Upper lobe of left lung (tissue), 4 donors: Measurements from ENCODE around the gene KASH5.

Source experiments
- POLR2A ChIP-seq, 4 donors: fragments of 450-650 bp; IDR thresholded peaks; one replicate each; pipeline ENCODE4 v1.5.1; 2016 to 2017; ENCODE audit warnings: antibody characterized with exemption in 4 of 4, mild to moderate bottlenecking in 2 of 4
- POLR2AphosphoS5 ChIP-seq, 2 donors: sonication (generic); formaldehyde crosslinking; IDR thresholded peaks; one replicate each; pipeline ENCODE4 v1.5.1; 2017; ENCODE audit warnings: antibody characterized with exemption in 2 of 2
- TF ChIP-seq, protein P1 (sequence below), 6 experiments: fragments of 450-650 bp in 4 of 6; fragments of 200-600 bp in 2 of 6; sonication (generic) in 2 of 6; IDR thresholded peaks; one replicate each; pipeline ENCODE4 v1.5.1; 2016 to 2019; ENCODE audit warnings: antibody characterized with exemption in 6 of 6

DNA sequence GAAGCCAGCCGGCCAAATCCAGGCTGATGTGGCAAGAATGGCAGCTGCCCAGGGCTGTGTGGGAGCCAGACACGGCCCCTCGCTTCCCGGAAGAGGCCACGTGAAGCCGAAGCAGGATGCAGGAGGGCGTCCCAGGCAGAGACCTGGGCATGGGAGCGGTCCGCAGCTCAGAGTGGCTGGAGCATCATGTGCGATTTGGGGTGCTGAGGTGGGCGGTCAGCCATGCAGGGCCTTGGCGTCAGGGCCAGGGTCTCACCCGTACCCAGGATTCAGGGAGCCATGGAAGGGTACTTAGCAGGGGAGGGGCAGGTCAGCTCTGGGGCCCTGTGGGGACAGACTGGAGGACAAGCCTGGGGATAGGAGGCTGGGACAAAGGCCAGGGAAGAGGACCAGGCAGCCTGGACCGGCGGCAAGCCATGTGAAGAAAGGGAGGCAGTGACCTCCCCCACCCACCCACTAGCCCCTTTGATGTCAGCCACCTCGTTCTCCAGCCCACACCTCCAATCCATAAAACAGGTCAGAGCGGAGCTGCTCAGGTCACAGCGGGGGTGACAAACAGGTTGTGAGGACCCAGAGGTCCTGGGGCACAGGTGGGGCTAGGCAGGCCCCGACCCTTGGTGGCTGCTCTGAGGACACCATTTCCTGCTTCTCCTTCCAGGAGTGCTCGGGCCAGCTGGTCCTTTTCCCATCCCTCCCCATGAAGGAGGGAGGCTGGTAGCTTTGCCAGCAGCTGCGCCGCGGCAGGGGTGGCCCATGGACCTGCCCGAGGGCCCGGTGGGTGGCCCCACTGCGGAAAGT lies 2.3 kb downstream of the KASH5 start:
- TF ChIP-seq, protein P1, sequence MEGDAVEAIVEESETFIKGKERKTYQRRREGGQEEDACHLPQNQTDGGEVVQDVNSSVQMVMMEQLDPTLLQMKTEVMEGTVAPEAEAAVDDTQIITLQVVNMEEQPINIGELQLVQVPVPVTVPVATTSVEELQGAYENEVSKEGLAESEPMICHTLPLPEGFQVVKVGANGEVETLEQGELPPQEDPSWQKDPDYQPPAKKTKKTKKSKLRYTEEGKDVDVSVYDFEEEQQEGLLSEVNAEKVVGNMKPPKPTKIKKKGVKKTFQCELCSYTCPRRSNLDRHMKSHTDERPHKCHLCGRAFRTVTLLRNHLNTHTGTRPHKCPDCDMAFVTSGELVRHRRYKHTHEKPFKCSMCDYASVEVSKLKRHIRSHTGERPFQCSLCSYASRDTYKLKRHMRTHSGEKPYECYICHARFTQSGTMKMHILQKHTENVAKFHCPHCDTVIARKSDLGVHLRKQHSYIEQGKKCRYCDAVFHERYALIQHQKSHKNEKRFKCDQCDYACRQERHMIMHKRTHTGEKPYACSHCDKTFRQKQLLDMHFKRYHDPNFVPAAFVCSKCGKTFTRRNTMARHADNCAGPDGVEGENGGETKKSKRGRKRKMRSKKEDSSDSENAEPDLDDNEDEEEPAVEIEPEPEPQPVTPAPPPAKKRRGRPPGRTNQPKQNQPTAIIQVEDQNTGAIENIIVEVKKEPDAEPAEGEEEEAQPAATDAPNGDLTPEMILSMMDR (IDR thresholded peaks at IDR 0.05), result no peak
- TF ChIP-seq POLR2A (IDR thresholded peaks at IDR 0.05), result no peak
- no peak for TF ChIP-seq POLR2AphosphoS5 (IDR thresholded peaks at IDR 0.05)
